ENCODE measurements around the gene ALS2. TPM values are rescaled to one million over a fixed set of nuclear protein-coding genes. Genes with fewer than 3 reads are reported as not detected.

Gene ALS2
- total RNA-seq, 2 experiments from 2014 or later = 8.3 to 11.3 TPM

DNA sequence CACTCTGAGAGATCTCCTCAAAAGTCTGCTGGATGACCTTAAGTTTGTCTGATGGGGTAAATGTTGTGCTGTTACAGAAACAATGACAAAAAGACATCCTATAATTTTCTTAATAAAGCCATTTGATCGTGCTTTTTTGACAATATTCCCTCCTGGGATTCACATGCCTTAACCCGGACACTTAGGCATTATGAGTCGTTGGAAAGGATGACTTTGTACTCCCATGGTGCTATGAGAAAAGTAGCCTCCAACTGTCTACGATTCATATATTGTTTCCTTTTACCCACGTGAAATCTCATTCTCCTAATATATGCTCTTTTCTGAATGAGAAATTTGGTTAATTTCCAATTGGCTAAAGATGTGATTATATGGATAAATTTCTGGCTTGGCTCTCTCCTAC, 76.2 kb downstream of the ALS2 start:
- no peak overlapping the region for H3K27ac ChIP-seq (ENCODE audit: low read depth, low read length, poor library complexity, severe bottlenecking)
- H3K36me3 ChIP-seq (ENCODE audit: insufficient read depth, low read length) = no peaks in the 10 kb centered on the region
- no peak overlapping the region for H3K4me2 ChIP-seq (ENCODE audit: low read length)
- no peaks in the 10 kb centered on the region for H3K4me1 ChIP-seq (ENCODE audit: insufficient read depth, low read length, poor library complexity, severe bottlenecking)
- DNase-seq (ENCODE audit: low spot score) = no peak
- no TSS peak for BruUV-seq (replicated peaks)
- ChIA-PET POLR2A (interaction anchor here (0.5 kb wide), 1 partner anchor 12 kb away, joined by 3 read pairs; no protein-coding TSS in a partner anchor), CTCF (ENCODE audit: unreplicated experiment) (no interaction called here)
- no peak overlapping the region for H2AFZ ChIP-seq (ENCODE audit: low read length)
- intact Hi-C loops (cut with micrococcal nuclease; ENCODE audit: unreplicated experiment) = no loop called here
- H4K20me1 ChIP-seq (ENCODE audit: insufficient read depth, low read length) = no peaks in the 10 kb centered on the region
- no peak overlapping the region for H3K4me3 ChIP-seq (ENCODE audit: low read depth, low read length, poor library complexity, severe bottlenecking)
- H3K9me2 ChIP-seq (ENCODE audit: insufficient read depth, low read length) = no peaks in the 10 kb centered on the region
- H3K9me3 ChIP-seq (ENCODE audit: low read length) = no peaks in the 10 kb centered on the region
- no peaks in the 10 kb centered on the region for H3K79me2 ChIP-seq (ENCODE audit: insufficient read depth, low read depth, low read length)
- TF ChIP-seq EZH2phosphoT487 (IDR thresholded peaks at IDR 0.05; ENCODE audit: borderline replicate concordance, low read depth, low read length) = no peak
- TF ChIP-seq, protein P1, sequence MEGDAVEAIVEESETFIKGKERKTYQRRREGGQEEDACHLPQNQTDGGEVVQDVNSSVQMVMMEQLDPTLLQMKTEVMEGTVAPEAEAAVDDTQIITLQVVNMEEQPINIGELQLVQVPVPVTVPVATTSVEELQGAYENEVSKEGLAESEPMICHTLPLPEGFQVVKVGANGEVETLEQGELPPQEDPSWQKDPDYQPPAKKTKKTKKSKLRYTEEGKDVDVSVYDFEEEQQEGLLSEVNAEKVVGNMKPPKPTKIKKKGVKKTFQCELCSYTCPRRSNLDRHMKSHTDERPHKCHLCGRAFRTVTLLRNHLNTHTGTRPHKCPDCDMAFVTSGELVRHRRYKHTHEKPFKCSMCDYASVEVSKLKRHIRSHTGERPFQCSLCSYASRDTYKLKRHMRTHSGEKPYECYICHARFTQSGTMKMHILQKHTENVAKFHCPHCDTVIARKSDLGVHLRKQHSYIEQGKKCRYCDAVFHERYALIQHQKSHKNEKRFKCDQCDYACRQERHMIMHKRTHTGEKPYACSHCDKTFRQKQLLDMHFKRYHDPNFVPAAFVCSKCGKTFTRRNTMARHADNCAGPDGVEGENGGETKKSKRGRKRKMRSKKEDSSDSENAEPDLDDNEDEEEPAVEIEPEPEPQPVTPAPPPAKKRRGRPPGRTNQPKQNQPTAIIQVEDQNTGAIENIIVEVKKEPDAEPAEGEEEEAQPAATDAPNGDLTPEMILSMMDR (conservative IDR thresholded peaks at IDR 0.05; ENCODE audit: low read length) = no peak

DNA sequence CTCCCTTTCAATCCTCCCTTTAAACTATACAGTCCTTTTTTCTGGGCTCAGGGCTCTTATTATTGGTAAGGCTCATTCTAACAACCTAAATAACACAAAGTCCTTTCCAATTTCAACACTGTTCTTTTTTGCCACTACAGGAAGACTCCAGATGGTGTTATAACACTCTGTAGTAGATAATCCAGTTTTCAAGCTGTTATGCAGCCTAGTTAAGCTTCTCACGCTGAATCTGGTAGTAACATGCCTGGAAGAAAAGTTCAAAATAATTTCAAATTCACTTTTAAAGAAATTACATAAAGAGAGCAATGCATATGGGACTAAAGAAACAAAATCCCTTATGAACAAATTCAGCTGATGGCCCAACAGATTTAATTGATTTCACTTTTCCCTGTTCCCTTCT, 79.1 kb downstream of the ALS2 start:
- H3K27ac ChIP-seq (ENCODE audit: low read depth, low read length, poor library complexity, severe bottlenecking) = no peak overlapping the region
- ChIA-PET CTCF (ENCODE audit: unreplicated experiment) (no interaction called here), POLR2A (no interaction called here)
- no peak for DNase-seq (ENCODE audit: low spot score)
- H4K20me1 ChIP-seq (ENCODE audit: insufficient read depth, low read length) = no peaks in the 10 kb centered on the region
- H3K4me2 ChIP-seq (ENCODE audit: low read length) = no peak overlapping the region
- BruUV-seq (replicated peaks) = no TSS peak
- no peaks in the 10 kb centered on the region for H3K79me2 ChIP-seq (ENCODE audit: insufficient read depth, low read depth, low read length)
- no peaks in the 10 kb centered on the region for H3K9me2 ChIP-seq (ENCODE audit: insufficient read depth, low read length)
- no peak overlapping the region for H2AFZ ChIP-seq (ENCODE audit: low read length)
- H3K9me3 ChIP-seq (ENCODE audit: low read length) = no peaks in the 10 kb centered on the region
- H3K36me3 ChIP-seq (ENCODE audit: insufficient read depth, low read length) = no peaks in the 10 kb centered on the region
- no peak for TF ChIP-seq EZH2phosphoT487 (IDR thresholded peaks at IDR 0.05; ENCODE audit: borderline replicate concordance, low read depth, low read length)
- TF ChIP-seq, protein P1 (conservative IDR thresholded peaks at IDR 0.05; ENCODE audit: low read length) = no peak
- no peaks in the 10 kb centered on the region for H3K4me1 ChIP-seq (ENCODE audit: insufficient read depth, low read length, poor library complexity, severe bottlenecking)
- no peak overlapping the region for H3K4me3 ChIP-seq (ENCODE audit: low read depth, low read length, poor library complexity, severe bottlenecking)
- intact Hi-C loops (cut with micrococcal nuclease; ENCODE audit: unreplicated experiment) = no loop called here

DNA sequence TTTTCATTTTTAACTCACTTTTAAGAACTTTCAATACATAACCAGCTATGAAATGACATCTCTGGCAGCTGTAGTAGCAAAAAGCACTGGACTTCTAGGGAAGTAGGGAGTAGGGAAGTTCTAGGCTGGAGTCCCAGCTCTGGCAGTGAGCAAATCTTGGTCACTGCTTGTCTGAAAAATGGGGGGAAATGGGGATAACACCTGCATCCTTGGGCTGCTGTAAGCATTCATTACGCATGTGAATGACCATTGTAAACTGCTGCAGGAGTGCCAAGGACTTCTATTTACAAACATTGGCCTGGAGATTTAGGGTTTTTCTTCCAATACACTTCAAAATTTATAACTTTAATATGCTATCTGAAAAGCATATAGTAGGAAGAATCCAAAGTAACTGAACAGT, 81.3 kb downstream of the ALS2 start:
- CTCF ChIA-PET (ENCODE audit: unreplicated experiment) = no interaction called here
- H3K4me1 ChIP-seq (ENCODE audit: insufficient read depth, low read length, poor library complexity, severe bottlenecking) = no peaks in the 10 kb centered on the region
- BruUV-seq (replicated peaks) = no TSS peak
- H3K79me2 ChIP-seq (ENCODE audit: insufficient read depth, low read depth, low read length) = no peaks in the 10 kb centered on the region
- no peak overlapping the region for H3K27ac ChIP-seq (ENCODE audit: low read depth, low read length, poor library complexity, severe bottlenecking)
- H3K9me3 ChIP-seq (ENCODE audit: low read length) = no peaks in the 10 kb centered on the region
- TF ChIP-seq, protein P1 (conservative IDR thresholded peaks at IDR 0.05; ENCODE audit: low read length) = no peak
- TF ChIP-seq EZH2phosphoT487 (IDR thresholded peaks at IDR 0.05; ENCODE audit: borderline replicate concordance, low read depth, low read length) = no peak
- DNase-seq (ENCODE audit: low spot score) = no peak
- H3K36me3 ChIP-seq (ENCODE audit: insufficient read depth, low read length) = no peaks in the 10 kb centered on the region
- intact Hi-C loops (cut with micrococcal nuclease; ENCODE audit: unreplicated experiment) = no loop called here
- H2AFZ ChIP-seq (ENCODE audit: low read length) = no peak overlapping the region
- H4K20me1 ChIP-seq (ENCODE audit: insufficient read depth, low read length) = no peaks in the 10 kb centered on the region
- POLR2A ChIA-PET = interaction anchor here (0.7 kb wide), 1 partner anchor 189 kb away, joined by 3 read pairs; no protein-coding TSS in a partner anchor
- H3K4me2 ChIP-seq (ENCODE audit: low read length) = no peak overlapping the region
- H3K9me2 ChIP-seq (ENCODE audit: insufficient read depth, low read length) = no peaks in the 10 kb centered on the region
- no peak overlapping the region for H3K4me3 ChIP-seq (ENCODE audit: low read depth, low read length, poor library complexity, severe bottlenecking)
